Measurements from ENCODE around the gene NFKBIZ. TPM values are rescaled to one million over a fixed set of nuclear protein-coding genes. Genes with fewer than 3 reads are reported as not detected.
"Not testable (repeated sequence)": the region's sequence is repeated elsewhere in the genome, so short reads cannot be mapped to it uniquely, and the experiment has no call there.

The NFKBIZ gene
- total RNA-seq, 2 experiments from 2014 or later: 76.5 to 81.3 TPM

GRCh38 chr3:101892648-101893047 lies 43.3 kb downstream of the NFKBIZ start:
- POLR2A ChIA-PET: no interaction called here
- H3K4me3 Mint-ChIP-seq: no peak overlapping the region
- no peak overlapping the region for H3K27ac Mint-ChIP-seq
- H3K9me3 Mint-ChIP-seq: peaks cover 5% of the 10 kb centered on the region
- DNase-seq: no peak
- CTCF ChIA-PET: no interaction called here
- peaks cover 4% of the 10 kb centered on the region for H3K36me3 Mint-ChIP-seq (ENCODE audit: low read depth)
- no peaks in the 10 kb centered on the region for H3K27me3 Mint-ChIP-seq
- H3K4me1 Mint-ChIP-seq: no peaks in the 10 kb centered on the region

- peaks cover 2% of the 10 kb centered on the region for H3K9me3 Mint-ChIP-seq
- no peaks in the 10 kb centered on the region for H3K4me1 Mint-ChIP-seq
- no peaks in the 10 kb centered on the region for H3K27me3 Mint-ChIP-seq
- no peak for DNase-seq
- H3K4me3 Mint-ChIP-seq: no peak overlapping the region
- H3K27ac Mint-ChIP-seq: no peak overlapping the region
- CTCF ChIA-PET: no interaction called here
- peaks cover 4% of the 10 kb centered on the region for H3K36me3 Mint-ChIP-seq (ENCODE audit: low read depth)
- POLR2A ChIA-PET: no interaction called here
These were observed 46.9 kb downstream of the NFKBIZ start for GRCh38 chr3:101896083-101896757.

- CTCF ChIA-PET: no interaction called here
These were observed 47.7 kb downstream of the NFKBIZ start for GRCh38 chr3:101897013-101897412.

GRCh38 chr3:101898039-101898438 lies 48.7 kb downstream of the NFKBIZ start:
- H3K4me1 Mint-ChIP-seq: peaks cover 3% of the 10 kb centered on the region
- POLR2A ChIA-PET: no interaction called here
- H3K9me3 Mint-ChIP-seq: peaks cover 2% of the 10 kb centered on the region
- DNase-seq: no peak
- CTCF ChIA-PET: no interaction called here
- no peak overlapping the region for H3K27ac Mint-ChIP-seq
- no peak overlapping the region for H3K4me3 Mint-ChIP-seq
- no peaks in the 10 kb centered on the region for H3K27me3 Mint-ChIP-seq
- H3K36me3 Mint-ChIP-seq (ENCODE audit: low read depth): peaks cover 4% of the 10 kb centered on the region

More at GRCh38 chr3:101897013-101897412, 47.7 kb downstream of the NFKBIZ start:
- H3K27ac Mint-ChIP-seq: no peak overlapping the region
- no peak overlapping the region for H3K4me3 Mint-ChIP-seq
- no peaks in the 10 kb centered on the region for H3K27me3 Mint-ChIP-seq
- peaks cover 2% of the 10 kb centered on the region for H3K4me1 Mint-ChIP-seq
- POLR2A ChIA-PET: no interaction called here
- no peak for DNase-seq
- H3K9me3 Mint-ChIP-seq: peaks cover 2% of the 10 kb centered on the region
- H3K36me3 Mint-ChIP-seq (ENCODE audit: low read depth): peaks cover 4% of the 10 kb centered on the region

GRCh38 chr3:101898752-101899169 lies 49.4 kb downstream of the NFKBIZ start:
- H3K27ac Mint-ChIP-seq: no peak overlapping the region
- no peaks in the 10 kb centered on the region for H3K27me3 Mint-ChIP-seq
- H3K4me1 Mint-ChIP-seq: peaks cover 3% of the 10 kb centered on the region
- H3K36me3 Mint-ChIP-seq (ENCODE audit: low read depth): peaks cover 4% of the 10 kb centered on the region
- no peak for DNase-seq
- no peak overlapping the region for H3K4me3 Mint-ChIP-seq
- H3K9me3 Mint-ChIP-seq: peaks cover 2% of the 10 kb centered on the region
- ChIA-PET POLR2A (no interaction called here), CTCF (no interaction called here)

- no peaks in the 10 kb centered on the region for H3K9me3 Mint-ChIP-seq
- CTCF ChIA-PET: interaction anchor here (0.6 kb wide), 1 partner anchor 19 kb away, joined by 3 read pairs; no protein-coding TSS in a partner anchor
These were observed 51.0 kb downstream of the NFKBIZ start for GRCh38 chr3:101900316-101900715.

GRCh38 chr3:101900736-101901135 lies 51.4 kb downstream of the NFKBIZ start:
- ChIA-PET POLR2A (no interaction called here), CTCF (no interaction called here)
- Mint-ChIP-seq H3K36me3 (ENCODE audit: low read depth) (peaks cover 6% of the 10 kb centered on the region), H3K9me3 (peaks cover 3% of the 10 kb centered on the region), H3K27ac (no peak overlapping the region), H3K4me1 (peaks cover 3% of the 10 kb centered on the region), H3K4me3 (no peak overlapping the region), H3K27me3 (no peaks in the 10 kb centered on the region)
- no peak for DNase-seq

More at GRCh38 chr3:101900316-101900715, 51.0 kb downstream of the NFKBIZ start:
- Mint-ChIP-seq H3K36me3 (ENCODE audit: low read depth) (peaks cover 4% of the 10 kb centered on the region), H3K4me1 (peaks cover 3% of the 10 kb centered on the region), H3K27ac (no peak overlapping the region), H3K27me3 (no peaks in the 10 kb centered on the region), H3K4me3 (no peak overlapping the region)
- POLR2A ChIA-PET: no interaction called here
- no peak for DNase-seq

- Mint-ChIP-seq H3K36me3 (ENCODE audit: low read depth) (peaks cover 8% of the 10 kb centered on the region), H3K4me3 (no peak overlapping the region), H3K27me3 (peaks cover 1% of the 10 kb centered on the region), H3K4me1 (peaks cover 3% of the 10 kb centered on the region), H3K27ac (no peak overlapping the region), H3K9me3 (peaks cover 11% of the 10 kb centered on the region)
- DNase-seq: no peak
- ChIA-PET CTCF (no interaction called here), POLR2A (no interaction called here)
These were observed 52.7 kb downstream of the NFKBIZ start for GRCh38 chr3:101902041-101902440.

GRCh38 chr3:101903451-101903871 lies 54.1 kb downstream of the NFKBIZ start:
- Mint-ChIP-seq H3K4me1 (peaks cover 3% of the 10 kb centered on the region), H3K4me3 (no peak overlapping the region), H3K9me3 (peaks cover 12% of the 10 kb centered on the region), H3K27ac (no peak overlapping the region), H3K27me3 (peaks cover 13% of the 10 kb centered on the region), H3K36me3 (ENCODE audit: low read depth) (peaks cover 8% of the 10 kb centered on the region)
- POLR2A ChIA-PET: no interaction called here
- CTCF ChIA-PET: no interaction called here
- no peak for DNase-seq

- H3K36me3 Mint-ChIP-seq (ENCODE audit: low read depth); POLR2A ChIA-PET; H3K4me3 Mint-ChIP-seq; DNase-seq; CTCF ChIA-PET; H3K27ac Mint-ChIP-seq; H3K4me1 Mint-ChIP-seq: not testable (repeated sequence)
- peaks cover 22% of the 10 kb centered on the region for H3K27me3 Mint-ChIP-seq
- peaks cover 12% of the 10 kb centered on the region for H3K9me3 Mint-ChIP-seq
These were observed 56.3 kb downstream of the NFKBIZ start for GRCh38 chr3:101905573-101905972.

Other genes with a start within 250 kb of the NFKBIZ start
- 10 to 100 TPM; 29.3 to 31.9 TPM for gene ZBTB11, start 172.4 kb upstream of the NFKBIZ start, total RNA-seq
- gene RPL24, start 162.8 kb upstream of the NFKBIZ start, total RNA-seq: 1,000 to 10,000 TPM; 1,033 to 1,040 TPM
- 10 to 100 TPM; 22.7 to 25.8 TPM for gene CEP97, start 124.9 kb upstream of the NFKBIZ start, total RNA-seq
- 10 to 100 TPM; 22.4 to 23.6 TPM for gene NXPE3, start 70.3 kb upstream of the NFKBIZ start, total RNA-seq